Femur (tissue), 1 donor: ENCODE measurements around the gene VSTM4.

Source experiments
- DNase-seq: peaks from one replicate; pipeline ENCODE4 v3.0.0-alpha.2; 2017

The VSTM4 gene

GRCh38 chr10:49141541-49142332 is 26.4 kb upstream of the VSTM4 start:
- no peak for DNase-seq

GRCh38 chr10:49140304-49141177 is 25.2 kb upstream of the VSTM4 start:
- no peak for DNase-seq

GRCh38 chr10:49139846-49140195 is 24.5 kb upstream of the VSTM4 start:
- no peak for DNase-seq

- DNase-seq = peak; percentile 67
Measured at GRCh38 chr10:49139028-49139845, 23.9 kb upstream of the VSTM4 start.

GRCh38 chr10:49138361-49138891 is 23.1 kb upstream of the VSTM4 start:
- peak; percentile 85 for DNase-seq

GRCh38 chr10:49136525-49136924 is 21.2 kb upstream of the VSTM4 start:
- no peak for DNase-seq

- DNase-seq = no peak
Measured at GRCh38 chr10:49135575-49136313, 20.4 kb upstream of the VSTM4 start.

GRCh38 chr10:49134327-49134726 is 19.0 kb upstream of the VSTM4 start:
- DNase-seq = no peak

GRCh38 chr10:49133706-49134248 is 18.5 kb upstream of the VSTM4 start, which contains the start of gene FAM170B:
TSS of gene FAM170B (minus strand) at chr10:49134021. CDS start at chr10:49133918, 103 bp downstream.
- no peak for DNase-seq

GRCh38 chr10:49132362-49132737 is 17.0 kb upstream of the VSTM4 start:
- no peak for DNase-seq

- DNase-seq = peak; percentile 59
Measured at GRCh38 chr10:49131507-49132361, 16.4 kb upstream of the VSTM4 start.

GRCh38 chr10:49129376-49129775 is 14.1 kb upstream of the VSTM4 start:
- no peak for DNase-seq

- DNase-seq = no peak
Measured at GRCh38 chr10:49128854-49129253, 13.5 kb upstream of the VSTM4 start.

GRCh38 chr10:49123981-49124950 is 8.9 kb upstream of the VSTM4 start:
- no peak for DNase-seq

GRCh38 chr10:49120911-49121310 is 5.6 kb upstream of the VSTM4 start:
- no peak for DNase-seq

- DNase-seq = no peak
Measured at GRCh38 chr10:49119746-49120145, 4.4 kb upstream of the VSTM4 start.

- DNase-seq = no peak
Measured at GRCh38 chr10:49118430-49119074, 3.2 kb upstream of the VSTM4 start.

- DNase-seq = no peak
Measured at GRCh38 chr10:49117376-49118070, 2.2 kb upstream of the VSTM4 start.
